HepG2 (cell line): ENCODE results near the gene STK39. TPM values are rescaled to one million over a fixed set of nuclear protein-coding genes. Genes with fewer than 3 reads are reported as not detected.

Experiments
- FOSL2 ChIP-seq: sonication (generic); formaldehyde crosslinking; IDR thresholded peaks from 2 replicates; pipeline ENCODE4 v1.4.0; 2020; ENCODE audit warnings: missing genetic modification reagents
- FOXP1 ChIP-seq, 2 experiments: fragments of 450-650 bp in 1 of 2; IDR thresholded peaks; 2 replicates each; pipeline ENCODE4 v1.6.1; 2017 to 2018; ENCODE audit warnings: antibody characterized with exemption in 1 of 2
- KLF12 ChIP-seq: sonication (generic); formaldehyde crosslinking; IDR thresholded peaks from 2 replicates; pipeline ENCODE4 v1.4.0; 2020; ENCODE audit warnings: missing genetic modification reagents, borderline replicate concordance
- KLF6 ChIP-seq: IDR thresholded peaks from 2 replicates; pipeline ENCODE4 v1.8.0; 2016; ENCODE audit warnings: missing biosample characterization, missing genetic modification reagents
- MEF2D ChIP-seq: sonication (generic); formaldehyde crosslinking; IDR thresholded peaks from 2 replicates; pipeline ENCODE4 v1.5.1; 2020; ENCODE audit warnings: mild to moderate bottlenecking, missing genetic modification reagents
- NFATC3 ChIP-seq: sonication (generic); formaldehyde crosslinking; IDR thresholded peaks from 2 replicates; pipeline ENCODE4 v1.5.1; 2020; ENCODE audit warnings: mild to moderate bottlenecking, missing genetic modification reagents
- NFE2 ChIP-seq: sonication (generic); formaldehyde crosslinking; IDR thresholded peaks from 2 replicates; pipeline ENCODE4 v1.4.0; 2020; ENCODE audit warnings: missing genetic modification reagents
- NFE2L2 ChIP-seq: fragments of 150-350 bp; IDR thresholded peaks from 2 replicates; pipeline ENCODE4 v1.6.1; 2014; ENCODE audit warnings: low read length
- NR2F6 ChIP-seq, 2 experiments: IDR thresholded peaks; 2 replicates each; pipeline ENCODE4 v1.6.1; 2016; ENCODE audit warnings: antibody characterized with exemption in 1 of 2, mild to moderate bottlenecking in 1 of 2
- PHB2 ChIP-seq: fragments of 450-650 bp; IDR thresholded peaks from 2 replicates; pipeline ENCODE4 v1.6.1; 2018; ENCODE audit not compliant: partially characterized antibody
- RXRA ChIP-seq: sonication (generic); formaldehyde crosslinking; IDR thresholded peaks from 2 replicates; pipeline ENCODE4 v1.5.1; 2020; ENCODE audit warnings: missing genetic modification reagents
- TCF12 ChIP-seq, 2 experiments: fragments of 450-650 bp in 1 of 2; sonication (generic) in 1 of 2; formaldehyde crosslinking in 1 of 2; IDR thresholded peaks; 2 replicates each; pipeline versions ENCODE4 v1.6.1 to v1.8.0; 2017 to 2022; ENCODE audit warnings: antibody characterized with exemption in 1 of 2, mild to moderate bottlenecking in 1 of 2, missing genetic modification reagents in 1 of 2, moderate library complexity in 1 of 2
- YY1 ChIP-seq: IDR thresholded peaks from 2 replicates; pipeline ENCODE4 v1.6.1; 2011; ENCODE audit warnings: low read length, low read depth, moderate library complexity, mild to moderate bottlenecking; ENCODE audit not compliant: insufficient read depth, insufficient replicate concordance
- ZNF512B ChIP-seq: sonication (generic); formaldehyde crosslinking; IDR thresholded peaks from 2 replicates; pipeline ENCODE4 v1.5.1; 2020; ENCODE audit warnings: missing genetic modification reagents, mild to moderate bottlenecking, borderline replicate concordance
- ZNF687 ChIP-seq: sonication (generic); formaldehyde crosslinking; IDR thresholded peaks from 2 replicates; pipeline ENCODE4 v1.5.1; 2020; ENCODE audit warnings: mild to moderate bottlenecking, missing genetic modification reagents, moderate library complexity
- ZNF768 ChIP-seq: sonication (generic); formaldehyde crosslinking; IDR thresholded peaks from 2 replicates; pipeline ENCODE4 v1.4.0; 2020; ENCODE audit warnings: missing genetic modification reagents
- polyA plus RNA-seq, 8 experiments: library from polyadenylated mRNA; depleted of rRNA in 3 of 8; stranded (reverse) in 7 of 8; unstranded in 1 of 8; fragments of >200 nt; fragmentation: Illumina TruSeq in 4 of 8; extraction: Trizol in 4 of 8; gene quantifications; 2 replicates each; pipeline versions ENCODE4 v1.2.1 to v1.2.3, GENCODE V29; 2011 to 2016; ENCODE audit warnings: low read depth in 4 of 8, missing spikeins in 1 of 8, mixed read lengths in 1 of 8; ENCODE audit not compliant: insufficient read depth in 1 of 8
- total RNA-seq, 5 experiments: library from RNA; depleted of rRNA; stranded (reverse); fragments of >200 nt; fragmentation: Illumina TruSeq; extraction: Trizol; gene quantifications; 2 replicates each; pipeline ENCODE4 v1.2.3, GENCODE V29; 2016; ENCODE audit warnings: low read depth in 1 of 5
- TF ChIP-seq, protein P1 (sequence below): sonication (generic); formaldehyde crosslinking; conservative IDR thresholded peaks from 2 replicates; pipeline ENCODE4 v1.4.0; 2020; ENCODE audit warnings: mild to moderate bottlenecking, missing genetic modification reagents, moderate library complexity

Gene STK39
- total and polyA plus RNA-seq, 2 of the 13 experiments (the other 11 are each of a cell fraction or from before 2014, with no cell fraction given), result 27.3 to 38.4 TPM

DNA sequence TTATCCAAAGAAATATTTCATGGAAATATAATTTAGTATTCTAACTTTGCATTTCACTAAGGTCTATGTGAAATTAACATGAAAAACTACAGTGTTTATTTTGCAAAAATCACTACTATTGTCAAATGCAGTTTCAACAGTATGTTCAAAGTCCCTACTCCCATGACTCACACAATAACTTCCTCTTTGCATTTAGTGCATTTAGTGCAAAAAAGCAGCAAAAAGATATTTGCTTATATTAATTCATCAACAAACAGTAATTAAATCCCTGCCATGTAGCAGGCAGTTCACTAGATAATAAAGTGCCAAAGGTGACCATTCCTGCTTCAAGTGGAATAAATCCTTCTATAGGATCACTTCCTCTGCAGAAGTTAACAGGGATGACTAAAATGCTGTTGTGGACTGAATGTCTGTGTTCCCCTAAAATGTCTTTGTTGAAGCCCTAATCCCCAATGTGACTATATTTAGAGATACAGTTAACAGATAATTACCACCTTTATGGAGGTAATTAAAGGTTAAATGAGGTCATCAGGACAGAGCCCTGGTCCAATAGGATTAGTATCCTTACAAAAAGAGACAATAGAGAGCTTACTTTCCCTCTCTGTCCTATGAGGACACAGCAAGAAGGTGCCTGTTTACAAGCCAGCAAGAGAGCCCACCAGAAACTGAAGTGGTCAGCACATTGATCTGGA is 61.7 kb downstream of the STK39 start (continued):
- no peak for TF ChIP-seq ZNF687 (CRISPR knock-in tag)
- no peak for TF ChIP-seq NR2F6 (IDR thresholded peaks at IDR 0.05)
- TF ChIP-seq NR2F6 (CRISPR knock-in tag; IDR thresholded peaks at IDR 0.05), result peak; percentile 38; the same call in 1 of the 2 replicates
- peak; percentile 53 for TF ChIP-seq FOSL2
- no peak for TF ChIP-seq TCF12 (IDR thresholded peaks at IDR 0.05)
- 0 out of 2 replicates have a peak, but pooled peaks have one; percentile 26 for TF ChIP-seq TCF12 (CRISPR knock-in tag; IDR thresholded peaks at IDR 0.05)
- no peak for TF ChIP-seq FOXP1 (IDR thresholded peaks at IDR 0.05)
- peak; percentile 68 for TF ChIP-seq FOXP1 (CRISPR knock-in tag; IDR thresholded peaks at IDR 0.05)
- TF ChIP-seq PHB2, result no peak
- TF ChIP-seq, protein P1, sequence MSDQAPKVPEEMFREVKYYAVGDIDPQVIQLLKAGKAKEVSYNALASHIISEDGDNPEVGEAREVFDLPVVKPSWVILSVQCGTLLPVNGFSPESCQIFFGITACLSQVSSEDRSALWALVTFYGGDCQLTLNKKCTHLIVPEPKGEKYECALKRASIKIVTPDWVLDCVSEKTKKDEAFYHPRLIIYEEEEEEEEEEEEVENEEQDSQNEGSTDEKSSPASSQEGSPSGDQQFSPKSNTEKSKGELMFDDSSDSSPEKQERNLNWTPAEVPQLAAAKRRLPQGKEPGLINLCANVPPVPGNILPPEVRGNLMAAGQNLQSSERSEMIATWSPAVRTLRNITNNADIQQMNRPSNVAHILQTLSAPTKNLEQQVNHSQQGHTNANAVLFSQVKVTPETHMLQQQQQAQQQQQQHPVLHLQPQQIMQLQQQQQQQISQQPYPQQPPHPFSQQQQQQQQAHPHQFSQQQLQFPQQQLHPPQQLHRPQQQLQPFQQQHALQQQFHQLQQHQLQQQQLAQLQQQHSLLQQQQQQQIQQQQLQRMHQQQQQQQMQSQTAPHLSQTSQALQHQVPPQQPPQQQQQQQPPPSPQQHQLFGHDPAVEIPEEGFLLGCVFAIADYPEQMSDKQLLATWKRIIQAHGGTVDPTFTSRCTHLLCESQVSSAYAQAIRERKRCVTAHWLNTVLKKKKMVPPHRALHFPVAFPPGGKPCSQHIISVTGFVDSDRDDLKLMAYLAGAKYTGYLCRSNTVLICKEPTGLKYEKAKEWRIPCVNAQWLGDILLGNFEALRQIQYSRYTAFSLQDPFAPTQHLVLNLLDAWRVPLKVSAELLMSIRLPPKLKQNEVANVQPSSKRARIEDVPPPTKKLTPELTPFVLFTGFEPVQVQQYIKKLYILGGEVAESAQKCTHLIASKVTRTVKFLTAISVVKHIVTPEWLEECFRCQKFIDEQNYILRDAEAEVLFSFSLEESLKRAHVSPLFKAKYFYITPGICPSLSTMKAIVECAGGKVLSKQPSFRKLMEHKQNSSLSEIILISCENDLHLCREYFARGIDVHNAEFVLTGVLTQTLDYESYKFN (CRISPR knock-in tag), result peak; percentile 84
- no peak for TF ChIP-seq ZNF512B
- no peak for TF ChIP-seq NFE2L2
- 0 out of 2 replicates have a peak, but pooled peaks have one; percentile 17 for TF ChIP-seq KLF6 (CRISPR knock-in tag)
- TF ChIP-seq RXRA (CRISPR knock-in tag), result no peak
- TF ChIP-seq ZNF768 (CRISPR knock-in tag), result no peak
- TF ChIP-seq NFATC3 (CRISPR knock-in tag), result no peak
- no peak for TF ChIP-seq YY1
- TF ChIP-seq NFE2 (CRISPR knock-in tag), result no peak
- no peak for TF ChIP-seq KLF12 (CRISPR knock-in tag)
- peak; percentile 25; the same call in 1 of the 2 replicates for TF ChIP-seq MEF2D (CRISPR knock-in tag)
